SIG-M5 treated with dmso at 0.1 percent for 504 hours (cell line): ENCODE measurements around the gene SLBP.

Experiments used
- DNase-seq: peaks from one replicate; lab custom pipeline; 2025; ENCODE audit not compliant: unreplicated experiment; lab: John Stamatoyannopoulos, UW

SLBP gene

GRCh38 chr4:1727117-1728031 lies 15.3 kb upstream of the SLBP start:
- peak; percentile 46 for DNase-seq

GRCh38 chr4:1726146-1726934 lies 14.2 kb upstream of the SLBP start:
- peak; percentile 68 for DNase-seq

GRCh38 chr4:1725521-1725920 lies 13.4 kb upstream of the SLBP start:
- DNase-seq = no peak

- peak; percentile 71 for DNase-seq
Measured at GRCh38 chr4:1723131-1723801, 11.1 kb upstream of the SLBP start.

GRCh38 chr4:1722551-1723118 lies 10.5 kb upstream of the SLBP start:
- no peak for DNase-seq

GRCh38 chr4:1721666-1722550 lies 9.8 kb upstream of the SLBP start:
- DNase-seq = no peak

GRCh38 chr4:1721003-1721665 lies 9.0 kb upstream of the SLBP start, which contains the start of the genes TACC3 and TMEM129:
TSS of gene TACC3 (plus strand) at chr4:1721521. CDS start at chr4:1723422, 1,901 bp downstream.
TSS of gene TMEM129 (minus strand) at chr4:1721323. CDS start at chr4:1720837, 486 bp downstream.
- peak; percentile 89 for DNase-seq

GRCh38 chr4:1720163-1720983 lies 8.3 kb upstream of the SLBP start:
- no peak for DNase-seq

- no peak for DNase-seq
Measured at GRCh38 chr4:1718095-1718850, 6.2 kb upstream of the SLBP start.

GRCh38 chr4:1717129-1718094 lies 5.3 kb upstream of the SLBP start:
- no peak for DNase-seq

GRCh38 chr4:1716065-1716945 lies 4.2 kb upstream of the SLBP start:
- no peak for DNase-seq

- peak; percentile 19 for DNase-seq
Measured at GRCh38 chr4:1715002-1715758, 3.1 kb upstream of the SLBP start.

- DNase-seq = no peak
Measured at GRCh38 chr4:1714303-1715001, 2.3 kb upstream of the SLBP start.
